GM04504 (cell line): ENCODE measurements around the gene JPH3.
"Not testable (repeated sequence)": the region's sequence is repeated elsewhere in the genome, so short reads cannot be mapped to it uniquely, and the experiment has no call there.

Experiments
- DNase-seq: peaks from one replicate; pipeline ENCODE4 v3.0.0-alpha.2; 2012; ENCODE audit warnings: low read depth

The JPH3 gene

DNA sequence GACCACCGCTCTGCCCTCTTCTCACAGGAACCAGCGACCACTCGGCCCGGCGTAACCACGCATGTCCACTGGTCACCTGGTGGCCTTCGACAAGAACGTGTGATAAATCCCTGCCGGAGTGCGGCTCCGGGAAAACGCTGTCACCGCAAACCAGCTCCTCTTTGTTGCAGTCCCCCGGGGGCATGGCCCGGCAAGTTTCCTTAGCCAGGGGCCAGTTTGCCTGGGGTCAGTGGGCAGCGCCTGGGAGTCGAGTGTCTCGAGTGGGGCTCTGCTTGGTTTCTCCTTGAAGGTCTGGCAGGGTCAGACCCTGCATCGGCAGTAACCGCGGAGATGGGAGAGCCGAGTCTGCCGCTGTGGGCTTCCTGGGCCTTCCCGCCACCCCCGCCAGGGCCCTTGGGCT lies 52.5 kb downstream of the JPH3 start:
- no peak for DNase-seq

DNA sequence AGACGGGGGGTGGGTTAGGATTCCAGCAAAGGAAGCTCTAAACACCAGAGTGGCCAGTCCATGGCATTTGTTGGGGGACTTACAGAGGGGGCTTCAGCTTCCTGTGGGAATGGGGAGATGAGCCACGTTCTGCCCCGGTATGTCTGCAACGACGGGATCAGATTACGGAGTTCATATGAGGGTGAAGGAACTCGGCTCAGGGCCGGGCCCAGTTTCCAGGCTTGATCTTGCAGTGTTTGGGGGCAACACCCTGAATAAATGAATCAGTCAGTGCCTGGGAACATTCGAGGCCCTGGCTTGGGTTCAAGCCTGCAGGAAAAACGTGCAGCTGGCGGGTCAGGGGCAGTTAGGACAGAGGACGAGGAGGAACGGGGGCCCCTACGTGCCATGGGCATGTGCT lies 54.0 kb downstream of the JPH3 start:
- DNase-seq: no peak

DNA sequence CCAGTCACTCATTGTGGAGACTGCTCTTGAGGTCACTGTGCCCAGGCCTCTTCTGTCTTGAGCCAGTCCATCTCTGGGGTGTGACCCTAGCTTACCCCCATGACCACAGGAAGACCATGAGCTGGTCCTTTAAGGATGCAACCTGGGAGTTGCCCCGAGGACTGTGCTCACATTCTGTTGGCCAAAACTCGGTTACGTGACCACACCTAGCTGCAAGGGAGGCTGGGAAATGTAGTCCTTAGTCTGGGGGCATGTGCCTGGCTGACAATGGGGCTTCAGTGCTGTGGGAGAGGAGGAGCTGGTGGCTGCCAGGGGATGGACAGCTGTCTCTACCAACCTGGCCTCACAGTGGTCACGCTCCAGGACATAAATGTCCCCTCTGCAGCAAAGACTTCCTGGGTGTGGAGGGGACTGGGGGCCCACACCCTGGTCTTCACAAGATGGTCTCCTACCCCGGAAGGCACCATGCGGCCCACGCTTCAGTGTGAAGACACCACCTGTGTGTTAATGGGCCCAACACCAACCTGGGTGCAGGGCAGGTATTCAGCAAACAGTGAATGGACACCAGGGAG lies 55.4 kb downstream of the JPH3 start:
- no peak for DNase-seq

DNA sequence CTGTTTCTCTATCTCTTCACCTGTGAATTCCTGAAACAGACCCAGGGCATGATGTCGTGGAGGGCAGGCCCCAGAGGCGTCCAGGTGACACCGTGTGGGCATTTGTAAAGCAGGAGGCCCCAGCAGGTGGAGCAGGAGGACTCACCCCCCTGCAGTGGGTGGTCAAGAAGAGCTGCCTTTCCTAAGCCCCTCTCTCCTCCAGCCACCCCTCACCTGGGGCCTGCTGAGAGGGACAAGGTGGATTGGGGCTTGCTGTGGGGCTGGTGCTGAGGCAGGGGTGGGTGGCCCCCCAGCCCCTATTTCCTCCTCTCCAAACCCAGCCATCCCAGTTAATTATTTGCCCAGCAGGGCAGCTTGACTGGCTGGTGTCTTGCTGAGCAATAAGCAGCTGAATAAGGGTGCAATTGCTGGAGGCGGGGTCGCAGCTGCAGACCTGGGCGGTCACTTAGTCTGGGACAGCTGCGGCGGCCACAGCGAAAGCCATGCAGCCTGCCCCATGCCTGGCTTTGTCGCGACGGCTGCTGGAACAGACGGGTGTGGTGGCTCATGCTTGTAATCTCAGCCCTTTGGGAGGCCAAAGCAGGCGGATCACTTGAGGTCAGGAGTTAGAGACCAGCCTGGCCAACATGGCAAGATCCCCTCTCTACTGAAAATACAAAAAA lies 56.4 kb downstream of the JPH3 start:
- no peak for DNase-seq

DNA sequence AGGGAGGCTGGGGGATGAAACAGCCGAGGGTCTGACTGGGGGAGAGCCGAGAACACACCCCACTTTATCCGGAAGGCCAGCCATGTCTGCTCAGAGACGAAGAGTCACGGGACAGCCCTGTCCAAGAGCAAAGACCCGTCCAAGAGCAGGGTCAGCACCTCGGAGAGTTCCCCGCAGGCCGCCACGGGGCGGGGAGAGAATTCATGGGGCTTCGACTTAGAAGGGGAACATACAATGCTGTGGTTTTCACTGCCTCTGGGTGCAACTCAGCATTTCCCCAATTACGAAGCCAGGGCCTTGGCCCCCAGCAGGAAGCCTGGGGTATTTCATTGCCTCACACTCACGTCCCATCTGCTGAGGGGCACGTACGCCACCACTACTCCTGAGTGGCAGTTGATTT lies 59.3 kb downstream of the JPH3 start:
- DNase-seq: peak; percentile 21

DNA sequence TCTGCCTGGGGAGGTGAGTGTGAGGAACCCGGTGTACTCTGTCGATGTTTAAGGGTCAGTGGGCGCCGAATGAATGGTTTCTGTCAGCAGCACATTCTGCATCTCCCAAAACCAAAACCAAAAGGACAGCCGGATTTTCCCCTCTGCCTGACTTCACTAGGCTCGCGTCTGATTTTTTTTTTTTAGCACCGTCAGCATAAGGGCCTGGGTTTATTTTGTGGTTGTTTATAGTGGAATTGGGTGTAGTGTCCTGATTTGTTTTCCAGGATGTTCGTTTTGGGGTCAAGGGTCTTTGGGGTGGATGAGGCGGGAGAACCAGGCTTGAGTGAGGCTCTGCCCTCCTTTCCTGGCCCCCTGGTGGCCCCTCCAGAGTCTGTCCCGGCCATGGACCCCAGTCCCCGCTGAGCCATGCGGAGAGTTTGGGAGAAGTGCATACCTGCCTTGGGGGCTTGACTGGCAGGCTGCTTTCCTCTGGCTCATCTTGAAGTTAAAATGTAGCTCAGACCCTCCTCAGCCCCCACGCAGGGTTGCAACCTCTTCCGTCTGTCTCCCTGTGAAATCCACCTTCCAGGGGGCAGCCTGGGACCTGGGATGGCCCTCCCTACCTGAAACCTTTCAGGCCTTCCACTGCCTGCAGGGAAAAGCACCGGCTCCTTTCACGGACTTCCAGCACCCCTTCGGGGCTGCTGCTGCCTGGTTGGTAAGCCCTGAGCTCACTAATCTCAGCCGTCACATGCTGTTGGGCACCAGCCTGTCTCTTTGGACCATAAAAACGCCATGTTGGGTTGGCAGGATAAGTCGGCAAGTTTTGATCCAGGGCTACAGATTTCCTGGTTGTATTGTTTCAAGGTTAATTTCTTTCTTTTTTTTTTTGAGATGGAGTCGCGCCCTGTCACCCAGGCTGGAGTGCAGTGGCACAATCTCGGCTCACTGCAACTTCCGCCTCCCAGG lies 60.2 kb downstream of the JPH3 start:
- DNase-seq: no peak

DNA sequence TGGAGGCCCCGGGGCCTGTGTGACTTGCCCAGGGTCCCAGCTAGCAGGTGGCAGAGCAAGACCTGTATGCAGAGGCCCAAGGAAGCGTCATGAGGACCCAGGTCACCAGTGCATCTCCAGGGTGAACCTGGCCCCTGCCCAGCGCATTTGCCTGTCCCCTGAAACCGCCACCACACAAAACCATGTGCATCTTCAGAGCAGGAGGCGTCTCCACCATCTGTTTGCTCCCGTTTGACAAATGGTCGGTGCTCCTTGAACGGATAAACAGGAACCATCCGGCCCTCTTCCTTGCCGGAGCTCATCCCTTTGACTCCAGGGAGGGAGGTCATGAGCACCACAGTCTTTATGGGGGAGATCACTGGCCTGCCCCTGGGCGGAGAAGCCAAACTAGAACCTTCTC lies 62.5 kb downstream of the JPH3 start:
- DNase-seq: no peak

DNA sequence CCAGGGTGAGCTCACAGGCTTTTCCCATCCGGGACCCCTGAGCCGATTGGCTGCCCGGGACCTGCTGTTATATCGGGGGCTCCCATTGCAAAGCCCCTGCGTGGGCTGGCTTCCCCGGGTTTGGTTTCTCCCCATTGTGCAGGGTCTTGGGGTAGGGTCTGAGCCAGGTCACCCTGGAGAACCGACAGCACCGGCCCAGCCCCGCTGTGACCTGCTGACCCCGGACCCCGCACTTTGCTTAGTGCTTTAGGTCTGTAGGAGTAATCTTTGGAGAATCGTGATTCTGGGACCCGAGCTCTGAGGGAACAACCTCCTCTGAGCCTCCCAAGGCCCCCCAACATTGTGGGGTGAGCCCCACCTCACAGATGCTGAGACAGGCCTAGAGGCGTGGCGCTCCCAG lies 62.9 kb downstream of the JPH3 start:
- DNase-seq: no peak

DNA sequence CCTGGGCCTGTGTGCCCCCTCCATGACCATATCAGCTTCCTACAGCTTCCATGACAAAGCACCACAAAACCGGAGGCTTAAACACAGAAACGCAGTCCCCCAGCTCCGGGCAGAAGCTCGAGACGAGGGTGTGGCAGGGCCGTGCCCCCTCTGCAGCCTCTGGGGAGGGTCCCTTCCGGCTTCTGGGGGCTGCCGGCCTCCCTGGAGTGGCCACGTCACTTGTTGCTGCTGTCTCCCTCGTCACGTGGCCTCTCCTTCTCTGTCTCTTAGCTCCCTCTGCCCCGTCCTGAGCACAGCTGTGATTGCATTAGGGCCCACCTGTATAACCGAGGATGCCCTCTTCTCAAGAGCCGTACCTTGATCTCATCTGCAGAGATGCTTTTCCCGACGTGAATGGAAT lies 64.6 kb downstream of the JPH3 start:
- no peak for DNase-seq

DNA sequence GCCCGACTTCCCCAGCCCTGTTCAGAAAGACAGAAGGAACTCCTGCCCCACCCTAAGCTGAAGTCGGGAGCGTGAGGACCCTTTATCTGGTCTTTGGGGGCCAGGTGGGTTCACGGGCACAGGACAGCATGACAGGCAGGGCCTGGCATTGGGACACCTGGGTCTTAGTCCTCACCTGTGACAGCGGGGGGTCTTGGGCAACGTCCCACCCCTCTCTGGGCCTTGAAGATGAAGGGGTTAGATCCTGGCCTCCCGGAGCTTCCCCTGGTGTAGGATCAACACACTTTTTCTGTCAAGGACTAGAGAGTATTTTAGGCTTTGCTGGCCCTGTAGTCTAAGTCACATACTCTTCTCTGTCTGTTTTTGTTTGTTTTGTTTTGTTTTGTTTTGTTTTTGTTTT lies 65.1 kb downstream of the JPH3 start:
- DNase-seq: no peak

DNA sequence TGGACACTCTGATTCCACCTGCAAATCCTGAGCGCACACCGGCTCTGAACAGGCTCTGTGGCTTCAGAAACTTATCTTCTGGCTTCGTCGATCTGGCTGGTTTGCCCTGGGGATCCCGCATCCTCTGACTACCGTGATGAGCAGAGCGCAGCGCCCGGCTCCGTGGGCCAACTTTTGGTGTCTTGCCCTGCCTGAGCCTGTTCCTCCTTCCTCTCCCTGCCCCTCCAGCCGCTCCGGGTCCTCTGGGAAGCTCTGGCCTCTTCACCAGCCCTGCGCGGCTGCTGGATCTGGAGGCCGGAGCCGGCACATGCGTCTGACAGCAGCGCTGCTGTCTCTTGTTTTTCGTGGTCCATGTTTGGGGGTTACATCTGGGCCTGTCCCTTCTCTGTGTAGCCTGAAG lies 65.6 kb downstream of the JPH3 start:
- no peak for DNase-seq

DNA sequence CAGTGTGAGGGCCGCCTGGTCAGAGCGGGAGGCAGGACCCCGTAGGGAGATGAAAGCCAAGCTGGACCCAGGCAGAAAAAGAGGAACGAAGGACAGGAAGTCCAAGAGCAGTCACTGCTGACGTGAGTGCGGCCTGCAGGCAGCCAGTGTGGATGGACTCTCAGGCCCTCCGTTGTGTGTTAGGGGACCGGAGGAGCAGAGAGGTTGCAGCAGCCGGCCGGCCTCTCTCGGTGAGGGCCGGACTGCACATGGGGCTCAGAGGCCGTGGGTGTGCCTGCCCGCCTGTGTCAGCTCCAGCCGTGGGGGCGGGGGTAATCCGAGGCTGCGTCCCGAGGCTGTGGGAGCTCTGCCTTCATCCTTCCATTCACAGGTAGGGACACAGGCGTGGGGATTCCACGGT lies 67.4 kb downstream of the JPH3 start:
- no peak for DNase-seq

DNA sequence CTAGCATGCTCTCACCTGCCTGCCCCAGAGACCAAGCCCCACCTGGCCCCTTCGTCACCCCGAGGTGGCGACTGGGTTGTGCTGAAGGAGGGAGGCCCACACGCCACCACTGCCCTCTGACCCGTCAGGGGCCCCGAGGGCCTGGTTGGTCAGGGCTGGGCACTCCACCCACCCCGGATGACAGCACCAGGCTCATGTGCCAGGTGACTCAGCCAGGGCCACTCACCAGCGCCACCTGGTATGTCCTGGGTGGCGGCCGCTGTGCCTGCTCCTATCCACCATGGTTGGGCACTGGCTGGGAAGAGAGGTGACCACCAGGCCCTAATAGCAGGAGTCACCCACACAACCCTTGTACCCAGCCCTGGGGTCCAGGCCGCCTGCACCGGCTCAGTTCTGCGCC lies 68.9 kb downstream of the JPH3 start:
- DNase-seq: no peak

DNA sequence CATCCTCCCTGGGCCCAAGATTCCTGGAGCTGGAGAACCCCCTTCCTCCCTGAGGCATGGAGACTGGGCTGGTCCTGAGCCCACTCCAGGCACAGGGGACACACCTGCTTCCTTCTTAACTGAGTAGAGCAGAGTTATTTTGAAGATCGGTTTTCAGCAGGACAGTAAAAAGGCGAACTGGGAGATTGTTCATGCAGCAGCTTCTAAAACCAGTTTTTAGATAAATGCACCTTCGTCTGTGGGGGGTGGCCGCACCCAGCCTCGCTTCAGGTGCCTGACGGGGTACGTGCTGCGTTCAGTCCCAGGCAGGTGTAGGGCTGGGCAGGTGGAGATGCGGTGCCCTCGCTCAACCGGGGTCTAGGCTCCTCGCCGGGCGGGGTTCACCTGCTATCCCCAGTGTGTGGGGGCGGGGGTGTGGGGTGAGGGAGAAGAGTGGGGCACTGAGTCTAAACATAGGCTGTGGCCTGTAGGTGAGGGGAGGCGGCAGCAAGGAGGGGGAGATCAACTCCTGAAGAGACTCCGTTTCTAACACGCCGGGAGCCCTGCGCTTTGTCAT lies 69.5 kb downstream of the JPH3 start:
- DNase-seq: no peak

DNA sequence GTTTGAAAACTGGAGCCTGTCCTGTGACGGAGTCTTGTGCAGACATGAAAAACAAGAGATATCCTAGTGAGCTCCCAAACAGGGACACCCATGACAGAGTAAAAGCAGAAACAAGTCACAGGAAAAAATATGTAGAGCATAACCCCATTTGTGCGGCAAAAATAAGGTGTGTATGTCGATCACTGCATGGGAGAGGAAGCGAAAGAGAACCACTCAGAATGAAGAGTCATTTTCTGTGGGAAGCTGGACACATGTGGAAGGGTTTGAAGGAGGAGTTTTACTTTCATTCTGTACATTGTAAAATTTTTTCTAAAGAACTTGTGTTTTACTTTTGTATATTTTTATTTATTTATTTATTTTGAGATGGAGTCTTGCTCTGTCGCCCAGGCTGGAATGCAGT lies 72.1 kb downstream of the JPH3 start:
- DNase-seq: no peak

DNA sequence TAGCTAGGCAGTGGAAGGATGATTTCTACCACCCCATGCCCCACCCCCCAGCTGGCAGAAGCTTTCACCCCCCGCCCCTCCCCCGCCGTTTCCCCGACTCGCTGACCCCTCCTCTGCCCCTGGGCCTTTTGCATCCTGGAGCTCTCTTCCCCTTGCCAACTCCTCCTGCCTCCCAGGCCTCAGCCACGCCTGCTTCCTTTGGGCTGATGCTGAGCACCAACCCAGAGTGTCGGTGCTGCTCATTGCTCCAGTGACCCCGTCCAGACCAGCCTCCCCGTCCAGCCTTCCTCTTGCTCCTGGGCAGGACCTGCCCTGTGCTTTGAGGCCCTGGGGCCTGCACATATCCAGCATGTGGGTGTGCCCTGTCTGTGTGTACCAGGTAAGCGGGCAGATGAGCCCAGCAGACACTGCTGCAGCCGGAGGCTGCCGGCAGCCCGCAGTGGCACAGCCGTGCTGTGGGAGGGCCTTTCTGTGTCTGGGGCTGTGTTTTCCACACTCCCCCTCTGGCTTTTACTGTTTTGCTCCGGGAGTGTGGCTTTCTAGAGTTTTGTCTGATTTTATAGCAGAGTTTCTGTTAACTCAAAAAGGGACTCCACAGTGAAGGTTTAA lies 72.9 kb downstream of the JPH3 start:
- DNase-seq: no peak

DNA sequence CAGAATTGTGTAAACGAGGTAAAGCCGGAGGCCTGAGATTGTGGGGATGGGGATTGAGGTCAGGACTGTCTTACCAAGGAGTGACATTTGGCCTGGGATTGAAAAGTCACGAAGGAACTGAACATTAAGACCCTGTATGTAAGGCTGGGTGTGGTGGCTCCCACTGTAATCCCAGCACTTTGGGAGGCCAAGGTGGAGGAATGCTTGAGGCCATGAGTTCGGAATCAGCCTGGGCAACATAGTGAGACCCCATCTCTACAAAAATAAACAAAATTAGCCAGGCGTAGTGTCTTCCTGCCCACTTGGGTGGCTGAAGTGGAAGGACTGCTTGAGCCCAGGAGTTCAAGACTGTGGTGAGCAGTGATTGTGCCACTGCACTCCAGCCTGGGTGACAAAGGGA lies 75.5 kb downstream of the JPH3 start:
- DNase-seq: no peak

DNA sequence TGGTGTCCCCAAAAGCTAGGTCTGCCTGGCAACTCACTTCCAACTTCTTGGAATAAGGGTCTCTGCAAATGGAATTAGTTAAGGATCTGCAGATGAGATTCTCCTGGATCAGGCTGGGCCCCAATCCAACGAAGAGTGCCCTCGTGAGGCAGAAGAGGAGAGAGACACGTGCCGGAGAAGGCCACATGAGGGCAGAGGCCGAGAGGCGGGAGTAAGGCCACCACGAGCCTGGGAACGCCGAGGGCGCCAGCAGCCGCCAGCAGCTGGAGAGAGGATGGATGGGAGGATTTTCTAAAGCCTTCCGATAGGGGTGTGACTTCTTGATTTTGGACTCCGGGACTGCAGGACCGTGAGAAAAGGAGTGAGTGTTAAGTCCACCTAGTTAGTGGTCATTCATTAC lies 76.3 kb downstream of the JPH3 start:
- no peak for DNase-seq

DNA sequence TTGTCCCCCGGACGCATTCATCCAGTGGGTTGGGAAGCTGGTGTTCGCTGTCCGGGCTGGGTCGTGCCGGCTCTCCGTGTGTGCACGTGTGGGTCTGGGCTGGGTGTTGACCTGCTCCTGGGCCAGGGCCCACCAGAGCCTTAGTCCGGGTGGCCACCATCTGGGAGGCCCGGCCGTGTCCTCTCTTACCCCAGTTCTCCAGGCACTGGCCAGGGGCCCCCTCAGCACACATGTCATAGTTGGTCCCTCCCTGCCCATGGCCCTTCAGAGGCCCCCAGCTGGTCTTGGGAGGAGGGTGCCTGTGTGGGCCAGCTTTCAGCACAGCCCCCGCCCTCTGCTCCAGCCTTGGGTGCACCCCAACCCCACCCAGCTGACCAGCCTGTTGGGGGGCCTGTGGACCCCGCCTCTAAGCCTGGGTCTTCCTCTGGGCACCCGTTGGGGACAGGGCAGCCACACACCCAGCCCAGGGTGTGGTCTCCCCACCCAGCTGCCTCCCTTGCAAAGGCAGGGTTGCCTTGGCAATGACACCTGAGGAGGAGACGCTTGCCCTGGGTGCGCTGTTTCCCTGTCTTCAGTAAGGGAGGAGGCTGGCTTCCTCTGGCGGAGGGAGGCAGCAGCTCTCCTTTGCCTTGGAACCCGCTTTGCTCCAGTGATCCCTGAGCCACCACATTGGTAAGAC lies 77.4 kb downstream of the JPH3 start:
- DNase-seq: no peak

DNA sequence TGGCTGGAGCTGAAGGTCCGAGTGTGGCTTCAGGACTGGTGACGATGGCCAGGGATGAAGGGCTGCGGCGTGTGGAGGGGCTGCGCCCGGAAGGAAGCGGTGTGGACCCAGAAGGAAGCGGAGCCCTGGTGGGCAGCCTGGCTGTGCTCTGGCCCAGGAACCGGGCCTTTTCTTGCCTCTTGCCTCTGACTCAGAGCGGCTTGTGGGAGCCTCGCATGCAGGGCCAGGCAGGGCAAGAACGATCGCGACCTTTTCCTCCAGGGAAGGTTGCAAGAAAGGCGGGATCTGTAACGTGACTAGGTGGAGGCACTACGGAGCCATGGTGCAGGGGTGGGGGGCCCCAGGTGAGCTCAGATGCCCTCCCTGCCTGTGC lies 78.0 kb downstream of the JPH3 start:
- no peak for DNase-seq

DNA sequence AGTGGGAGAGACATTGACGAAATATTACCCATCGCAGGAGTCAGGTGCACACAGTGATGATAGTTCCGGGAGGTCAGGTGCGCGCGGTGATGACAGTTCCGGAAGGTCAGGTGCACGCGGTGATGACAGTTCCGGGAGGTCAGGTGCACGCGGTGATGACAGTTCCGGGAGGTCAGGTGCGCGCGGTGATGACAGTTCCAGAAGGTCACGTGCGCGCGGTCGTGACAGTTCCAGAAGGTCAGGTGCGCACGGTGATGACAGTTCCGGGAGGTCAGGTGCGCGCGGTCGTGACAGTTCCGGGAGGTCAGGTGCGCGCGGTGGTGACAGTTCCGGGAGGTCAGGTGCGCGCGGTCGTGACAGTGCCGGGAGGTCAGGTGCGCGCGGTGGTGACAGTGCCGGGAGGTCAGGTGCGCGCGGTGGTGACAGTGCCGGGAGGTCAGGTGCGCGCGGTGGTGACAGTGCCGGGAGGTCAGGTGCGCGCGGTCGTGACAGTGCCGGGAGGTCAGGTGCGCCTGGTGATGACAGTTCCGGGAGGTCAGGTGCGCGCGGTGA lies 78.8 kb downstream of the JPH3 start:
- DNase-seq: not testable (repeated sequence)
